T-helper 1 cell treated with Interleukin-12 subunit alpha and Interleukin-12 subunit beta and Interleukin-4 antibody, amounts not matched to agents 30 ng/mL and 1 ng/mL, for 36 hours (primary cell): ENCODE data around the gene DIAPH3. TPM values are rescaled to one million over a fixed set of nuclear protein-coding genes. Genes with fewer than 3 reads are reported as not detected.

Experiments used
- intact Hi-C: fragments of 100-400 bp; cut with micrococcal nuclease; formaldehyde crosslinking; loops from one replicate; pipeline ENCODE4 v1.15.1; 2024
- total RNA-seq: library from RNA; stranded (reverse); gene quantifications from 2 replicates; pipeline ENCODE4 v1.2.3, GENCODE V29; 2022

DIAPH3 gene
- total RNA-seq, 1 donor from 2014 or later, result 17.5 TPM

GRCh38 chr13:59680429-59681024 is 483.2 kb downstream of the DIAPH3 start:
- intact Hi-C loops, result loop anchor here (1.0 to 5.0 kb wide), 5 partner anchors 226 to 751 kb away; partner anchors contain the start of gene DIAPH3

GRCh38 chr13:59679254-59679653 is 484.5 kb downstream of the DIAPH3 start:
- intact Hi-C loops, result loop anchor here (5.0 kb wide), 1 partner anchor 202 kb away; no protein-coding TSS in a partner anchor

GRCh38 chr13:59677966-59678814 is 485.5 kb downstream of the DIAPH3 start:
- intact Hi-C loops, result loop anchor here (1.0 to 5.0 kb wide), 2 partner anchors 201 to 287 kb away; no protein-coding TSS in a partner anchor

DNA sequence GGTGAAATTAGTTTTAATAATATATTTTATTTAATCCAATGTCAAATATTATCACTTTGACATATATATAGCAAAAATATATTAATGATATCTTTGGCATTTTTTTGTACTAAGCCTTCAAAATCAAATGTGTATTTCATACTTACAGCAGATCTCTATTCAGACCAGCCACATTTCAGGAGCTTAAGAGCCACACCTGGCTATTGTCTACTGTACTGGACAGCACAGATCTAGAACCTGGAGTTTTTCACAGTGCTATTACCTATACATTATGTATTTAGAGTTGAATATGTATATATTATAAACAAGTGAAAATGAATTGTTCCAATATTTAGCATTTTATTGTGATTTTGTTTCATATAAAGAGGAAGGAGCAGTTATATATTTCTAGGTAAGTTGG is 486.3 kb downstream of the DIAPH3 start:
- intact Hi-C loops, result loop anchor here (5.0 kb wide), 1 partner anchor 200 kb away; no protein-coding TSS in a partner anchor

- intact Hi-C loops, result loop anchor here (5.0 kb wide), 1 partner anchor 197 kb away; no protein-coding TSS in a partner anchor
Observed at GRCh38 chr13:59674616-59675015, 489.1 kb downstream of the DIAPH3 start.

GRCh38 chr13:59673286-59673685 is 490.4 kb downstream of the DIAPH3 start:
- intact Hi-C loops, result no loop called here

GRCh38 chr13:59672445-59672844 is 491.3 kb downstream of the DIAPH3 start:
- intact Hi-C loops, result no loop called here

DNA sequence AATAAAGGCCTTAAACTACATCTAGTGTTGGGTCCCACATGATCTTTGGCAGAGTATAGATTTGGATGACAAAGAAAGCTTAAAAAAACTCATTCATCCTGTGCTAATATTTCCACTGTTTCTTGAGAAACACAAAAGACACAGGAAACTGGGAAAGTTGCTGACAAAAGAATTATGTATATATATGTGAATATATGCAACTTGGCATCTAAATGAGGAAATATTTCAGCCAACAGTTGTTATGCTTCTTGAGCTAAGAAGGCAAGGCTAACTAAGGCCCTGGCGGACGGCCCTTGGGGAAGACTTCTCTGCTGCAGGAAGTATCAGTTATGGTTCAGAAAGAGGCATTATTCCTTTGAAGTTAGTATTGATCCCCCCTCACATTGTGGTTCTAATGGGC is 491.8 kb downstream of the DIAPH3 start:
- intact Hi-C loops, result no loop called here

DNA sequence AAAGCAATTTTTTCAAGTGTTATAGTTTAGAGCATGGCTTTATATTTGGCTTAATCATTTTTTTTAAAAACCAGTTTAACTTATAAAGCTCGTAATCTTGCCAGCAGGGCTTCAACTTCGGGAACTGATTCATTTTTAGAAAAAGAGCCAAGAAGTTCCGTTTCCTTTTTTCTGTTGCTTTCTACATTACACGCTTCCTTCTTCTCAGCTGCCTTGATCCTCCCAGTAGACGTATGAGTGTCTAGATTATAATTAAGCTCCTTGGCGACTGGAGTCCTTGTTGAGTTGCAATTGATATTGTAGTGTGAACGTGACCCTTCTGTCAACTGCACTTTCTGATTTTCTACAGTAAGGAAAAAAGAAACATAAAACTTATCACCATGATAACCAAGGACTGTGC is 497.2 kb downstream of the DIAPH3 start:
- intact Hi-C loops, result no loop called here

DNA sequence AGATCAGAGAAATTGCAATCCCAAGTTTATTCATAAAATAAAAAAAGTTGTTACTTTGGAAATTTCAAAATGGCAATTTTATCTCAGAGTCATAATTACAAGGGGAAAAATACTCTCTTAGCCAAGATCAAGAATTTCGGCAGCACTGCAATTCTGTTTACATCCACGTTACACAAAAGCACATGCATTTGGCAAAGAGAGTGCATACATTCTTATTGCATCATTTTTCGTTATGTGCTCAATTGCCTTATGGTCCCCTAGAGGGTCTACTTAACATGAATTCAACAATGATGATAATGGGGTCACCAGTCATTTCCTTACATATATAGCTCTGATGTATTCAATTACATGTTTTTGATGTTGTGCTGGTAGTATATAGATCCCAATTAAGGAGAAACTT is 498.0 kb downstream of the DIAPH3 start:
- intact Hi-C loops, result no loop called here

- intact Hi-C loops, result no loop called here
Observed at GRCh38 chr13:59665184-59665583, 498.5 kb downstream of the DIAPH3 start.

GRCh38 chr13:59664586-59664985 is 499.1 kb downstream of the DIAPH3 start:
- intact Hi-C loops, result no loop called here

DNA sequence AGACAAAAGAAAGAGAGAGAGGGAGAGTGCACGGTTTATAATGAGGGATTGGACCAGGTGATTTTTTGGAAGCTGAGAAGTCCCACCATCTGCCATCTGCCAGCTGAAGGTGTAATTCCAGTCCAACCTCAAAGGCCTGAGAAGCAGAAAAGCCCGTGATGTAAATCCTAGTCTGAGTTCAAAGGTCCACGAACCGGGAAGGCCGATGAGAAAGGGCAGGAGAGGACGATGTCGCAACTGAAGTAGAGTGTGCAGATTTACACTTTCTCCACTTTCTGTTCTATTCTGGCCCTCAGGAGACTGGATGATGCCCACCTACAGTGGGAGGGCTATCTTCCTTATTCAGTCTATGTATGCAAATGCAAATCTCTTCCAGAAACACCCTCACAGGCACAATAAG is 500.0 kb downstream of the DIAPH3 start:
- intact Hi-C loops, result no loop called here

DNA sequence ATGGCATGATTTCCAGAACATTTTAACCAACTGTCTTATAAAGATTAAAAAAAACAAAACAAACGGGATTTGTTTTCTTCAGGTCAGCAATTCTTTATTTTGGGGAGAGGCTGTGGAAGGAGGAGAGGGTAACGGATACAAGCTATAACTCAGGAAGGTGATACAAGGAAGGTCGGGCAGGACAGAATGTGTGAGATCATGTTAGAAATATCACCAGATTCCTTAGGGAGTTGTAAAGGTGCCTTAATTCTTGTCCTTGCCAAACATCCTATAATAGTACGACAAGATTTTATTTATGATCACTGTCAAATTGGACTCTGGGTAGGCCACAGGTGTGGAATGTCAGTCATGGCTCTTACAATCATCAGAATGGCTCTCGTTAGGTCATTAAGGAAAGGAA is 503.1 kb downstream of the DIAPH3 start:
- intact Hi-C loops, result no loop called here

DNA sequence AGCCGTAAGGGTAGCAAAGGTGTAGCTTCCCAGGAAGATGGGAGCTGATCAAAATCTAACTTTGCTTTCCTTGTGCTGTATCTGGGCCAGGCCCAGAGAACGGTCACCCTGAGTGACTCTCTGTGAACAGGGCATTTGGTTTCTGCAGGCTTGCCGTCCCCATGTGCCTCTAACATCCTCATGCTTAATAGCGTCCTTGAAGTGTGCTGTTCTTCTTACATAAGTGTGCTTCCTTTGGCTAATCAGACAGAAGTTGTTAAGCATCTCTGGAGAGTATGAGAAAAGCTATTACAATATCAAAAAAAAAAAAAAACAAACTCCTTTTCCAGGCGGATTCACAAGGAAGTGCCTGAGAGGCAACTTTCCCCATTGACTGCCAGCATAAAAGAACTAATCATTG is 503.7 kb downstream of the DIAPH3 start:
- intact Hi-C loops, result no loop called here

DNA sequence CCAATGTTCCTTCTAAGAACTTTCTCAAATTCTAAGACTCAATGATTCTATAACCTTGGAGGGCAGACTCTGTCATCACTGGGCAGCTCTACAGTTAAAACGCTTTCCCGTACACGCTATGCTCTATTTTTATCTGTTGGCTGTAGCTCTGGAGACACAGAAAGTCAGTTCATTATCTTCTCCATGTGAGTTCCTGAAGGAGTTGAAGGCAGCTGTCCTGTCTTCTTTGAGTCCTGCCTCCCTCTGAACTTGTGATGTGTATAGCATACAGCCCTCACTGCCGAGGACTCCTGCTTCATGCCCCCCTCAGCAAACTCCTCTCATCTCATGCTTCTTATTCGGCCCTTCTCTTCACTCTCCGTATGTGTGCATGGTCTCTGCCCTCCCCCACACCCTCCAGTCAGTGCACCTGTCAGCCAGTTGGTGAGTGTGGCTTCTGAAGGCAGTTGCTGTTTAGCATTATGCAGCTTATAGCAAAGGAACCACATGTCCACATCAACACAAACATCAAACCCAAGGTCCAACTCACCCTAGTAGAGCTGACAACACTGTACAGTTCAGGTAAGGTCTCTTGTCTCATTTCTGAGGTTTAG is 504.9 kb downstream of the DIAPH3 start:
- intact Hi-C loops, result no loop called here

DNA sequence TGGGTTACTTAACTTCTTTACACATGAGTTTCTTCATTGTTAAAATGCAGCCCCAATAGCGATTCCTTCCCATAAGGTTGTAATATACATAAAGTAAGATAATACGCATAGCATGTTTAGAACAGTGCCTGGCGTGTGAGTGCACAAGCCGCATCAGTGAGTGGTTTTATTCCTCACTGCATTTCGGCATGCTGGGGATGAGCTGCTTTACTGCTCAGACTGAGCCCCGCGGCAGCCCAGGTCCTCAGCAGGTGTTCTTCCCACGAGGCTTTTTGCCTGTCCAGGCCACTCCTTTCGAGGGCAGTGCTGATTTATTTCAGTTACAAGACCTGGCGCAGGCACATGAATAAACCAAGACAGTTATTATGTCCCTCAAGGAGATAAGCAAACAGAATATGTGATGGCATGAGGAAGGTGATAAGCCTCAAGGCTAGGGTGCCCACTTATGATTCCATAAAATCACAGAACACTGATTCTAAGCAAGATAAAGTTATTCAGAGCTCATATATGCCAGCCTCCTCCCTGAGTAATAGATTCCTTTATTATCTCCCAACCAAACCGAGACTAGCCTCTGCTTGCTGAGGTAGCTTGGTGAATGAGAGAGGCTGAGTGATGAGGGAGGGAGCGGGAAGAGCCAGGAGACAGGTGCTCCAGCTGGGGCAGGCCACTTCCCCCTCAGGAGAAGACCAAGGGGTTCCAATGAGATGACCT is 505.5 kb downstream of the DIAPH3 start:
- intact Hi-C loops, result no loop called here

DNA sequence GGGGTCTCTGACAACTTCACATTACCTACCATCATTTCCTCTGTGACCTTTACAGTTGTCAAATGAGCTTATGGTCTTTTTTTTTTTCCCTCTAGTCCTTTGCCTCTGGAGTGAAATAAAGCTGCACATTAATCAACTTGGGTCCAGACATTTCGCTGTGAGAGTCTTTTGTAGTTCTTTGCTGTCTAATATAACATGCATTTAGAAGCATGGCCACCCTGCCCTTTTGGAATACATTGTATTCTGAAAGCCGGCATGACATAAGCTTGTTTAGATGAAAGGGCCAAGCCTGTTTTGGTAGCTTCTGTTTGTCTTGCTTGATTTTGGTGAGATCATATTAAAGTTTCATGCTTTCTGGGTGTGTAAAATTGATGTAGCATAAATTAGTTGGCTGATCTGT is 509.8 kb downstream of the DIAPH3 start:
- intact Hi-C loops, result no loop called here

DNA sequence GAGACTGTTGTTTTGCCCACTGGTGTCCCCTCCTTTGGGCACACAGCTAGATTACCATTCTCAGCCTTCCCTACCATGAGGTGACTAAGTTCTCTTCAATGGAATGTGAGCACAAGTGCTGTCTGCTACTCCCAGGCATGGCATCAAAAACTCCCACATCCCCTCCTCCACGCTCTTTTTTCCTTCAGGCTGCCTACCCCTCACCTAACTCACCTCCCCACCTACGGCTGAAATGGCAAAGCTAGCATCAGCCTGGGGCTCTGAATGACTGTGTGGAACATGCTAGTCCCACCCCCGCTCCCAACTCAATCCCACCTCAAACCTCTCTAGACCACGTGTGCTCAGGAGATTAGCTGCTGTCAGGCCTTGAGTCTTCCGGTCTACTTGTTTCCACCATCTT is 512.2 kb downstream of the DIAPH3 start:
- intact Hi-C loops, result no loop called here

DNA sequence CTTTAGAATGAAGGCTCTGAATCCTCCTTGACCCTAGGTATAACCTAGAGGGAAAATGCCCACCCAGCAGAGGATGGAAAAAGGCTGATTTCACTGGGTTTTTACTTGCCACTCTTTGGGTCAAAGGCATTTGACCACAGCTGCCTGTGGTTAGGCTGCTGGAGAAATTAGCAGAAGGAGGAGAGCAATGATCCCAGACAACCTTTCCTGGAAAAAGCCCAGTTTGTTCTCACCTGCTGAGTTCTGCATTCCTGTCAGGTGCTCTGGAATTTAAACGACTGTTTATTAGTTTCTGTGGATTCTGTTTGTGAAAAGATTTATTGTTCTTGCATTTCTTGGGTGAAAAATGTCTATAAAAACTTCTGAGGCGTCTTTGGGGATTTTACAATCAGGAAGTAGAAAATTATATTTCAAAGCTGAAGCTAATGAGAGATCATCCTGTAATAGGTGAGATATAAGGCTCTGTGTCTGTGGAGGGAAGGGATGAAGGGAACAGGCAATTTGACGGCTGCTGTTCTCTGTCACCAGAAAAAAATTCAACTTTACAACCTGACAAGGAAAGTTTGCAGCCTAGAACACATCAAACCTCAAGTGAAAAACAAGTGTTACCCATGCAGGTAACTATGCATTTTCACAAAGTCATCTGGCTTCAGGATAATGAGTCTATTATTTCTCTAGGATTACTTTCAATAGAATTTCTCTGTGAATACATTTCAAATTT is 519.7 kb downstream of the DIAPH3 start:
- intact Hi-C loops, result no loop called here

- intact Hi-C loops, result no loop called here
Observed at GRCh38 chr13:59643364-59643841, 520.3 kb downstream of the DIAPH3 start.
